HCT116 (cell line): ENCODE data around the gene HCN2. TPM values are rescaled to one million over a fixed set of nuclear protein-coding genes. Genes with fewer than 3 reads are reported as not detected.

Experiments used
- ATAC-seq: fragments of 200-7000 bp; cut with Tn5 transposase; 2 replicates; pipeline ENCODE4 v1.9.1; 2020; ENCODE audit warnings: mild to moderate bottlenecking, moderate library complexity
- BruUV-seq: library from RNA; stranded (reverse); fragments of 400-500 nt; replicated peaks from 2 replicates; lab custom pipeline; 2021; lab: Mats Ljungman, UMichigan
- CTCF ChIA-PET: fragments of 300-600 bp; sonication (Branson Sonifier 250); formaldehyde crosslinking; loops from one replicate; lab custom pipeline; 2021; ENCODE audit warnings: antibody characterized with exemption; lab: Charles Lee
- POLR2A ChIA-PET: fragments of 300-600, 350-600 bp; sonication (Branson Sonifier 250); formaldehyde crosslinking; loops from one replicate; lab custom pipeline; 2021; ENCODE audit warnings: antibody characterized with exemption; lab: Charles Lee
- RAD21 ChIA-PET, 2 experiments: fragments of 300-600 bp; sonication (Branson Sonifier 250); formaldehyde crosslinking; loops; one replicate each; lab custom pipeline; 2023; ENCODE audit warnings: low total read pairs in 2 of 2; ENCODE audit not compliant: uncharacterized antibody in 2 of 2, unreplicated experiment in 2 of 2, low non-redundant PET in 1 of 2; lab: Charles Lee
- DNase-seq: peaks from one replicate; pipeline ENCODE4 v3.0.0-alpha.2; 2010; ENCODE audit warnings: low read depth, low spot score
- H2AFZ ChIP-seq: fragments of 200-600 bp; shearing (Covaris generic), sonication (generic); 2 replicates; pipeline ENCODE4 v1.6.1; 2017; ENCODE audit warnings: low read depth, mixed run types, mixed read lengths, antibody characterized with exemption, low read length; ENCODE audit not compliant: poor library complexity, severe bottlenecking
- H3K27ac ChIP-seq: 2 replicates; pipeline ENCODE4 v1.5.1; 2012; ENCODE audit warnings: low read depth, low read length
- H3K27me3 ChIP-seq: fragments of 200-600 bp; sonication (generic); 2 replicates; pipeline ENCODE4 v1.6.1; 2016; ENCODE audit warnings: mixed run types, low read length, mixed read lengths; ENCODE audit not compliant: insufficient read depth
- H3K36me3 ChIP-seq, 2 experiments: fragments of 200-500 bp in 1 of 2; fragments of 200-600 bp in 1 of 2; sonication (Bioruptor generic) in 1 of 2; sonication (generic) in 1 of 2; 2 replicates each; pipeline versions ENCODE4 v1.5.1 to v1.6.1; 2014 to 2016; ENCODE audit warnings: low read length in 2 of 2, inconsistent platforms in 1 of 2, mixed read lengths in 1 of 2, mixed run types in 1 of 2; ENCODE audit not compliant: insufficient read depth in 2 of 2, control insufficient read depth in 1 of 2
- H3K4me1 ChIP-seq, 2 experiments: fragments of 200-600 bp in 1 of 2; sonication (generic) in 1 of 2; 2 replicates each; pipeline versions ENCODE4 v1.5.1 to v1.6.1; 2012 to 2017; ENCODE audit warnings: low read length in 2 of 2, inconsistent platforms in 1 of 2, mild to moderate bottlenecking in 1 of 2, mixed read lengths in 1 of 2, mixed run types in 1 of 2, moderate library complexity in 1 of 2; ENCODE audit not compliant: insufficient read depth in 2 of 2, control insufficient read depth in 1 of 2
- H3K4me2 ChIP-seq: fragments of 200-600 bp; sonication (generic); 2 replicates; pipeline ENCODE4 v1.6.1; 2017; ENCODE audit warnings: mixed run types, low read length, mixed read lengths
- H3K4me3 ChIP-seq, 2 experiments: fragments of 200-600 bp in 1 of 2; sonication (generic) in 1 of 2; replicated peaks in 1 of 2; 2 replicates each; pipeline ENCODE4 v1.5.1; 2011 to 2016; ENCODE audit warnings: low read length in 2 of 2, control low read depth in 1 of 2, low read depth in 1 of 2, mild to moderate bottlenecking in 1 of 2, mixed read lengths in 1 of 2, mixed run types in 1 of 2
- H3K79me2 ChIP-seq: fragments of 200-600 bp; sonication (generic); 2 replicates; pipeline ENCODE4 v1.6.1; 2017; ENCODE audit warnings: mild to moderate bottlenecking, mixed run types, low read length, moderate library complexity, mixed read lengths; ENCODE audit not compliant: insufficient read depth
- H3K9ac ChIP-seq: fragments of 200-600 bp; sonication (generic); 2 replicates; pipeline ENCODE4 v1.6.1; 2016; ENCODE audit warnings: low read length, mixed read lengths
- H3K9me2 ChIP-seq: fragments of 200-600 bp; sonication (generic), shearing (Covaris generic); 2 replicates; pipeline ENCODE4 v1.6.1; 2017; ENCODE audit warnings: mixed run types, mild to moderate bottlenecking, moderate library complexity; ENCODE audit not compliant: insufficient read depth
- H3K9me3 ChIP-seq, 2 experiments: fragments of 200-500 bp in 1 of 2; fragments of 200-600 bp in 1 of 2; sonication (Bioruptor generic) in 1 of 2; sonication (generic) in 1 of 2; 2 replicates each; pipeline ENCODE4 v1.6.1; 2014 to 2017; ENCODE audit warnings: low read length in 2 of 2, mixed read lengths in 2 of 2, inconsistent platforms in 1 of 2, low read depth in 1 of 2, mild to moderate bottlenecking in 1 of 2, mixed run types in 1 of 2, moderate library complexity in 1 of 2; ENCODE audit not compliant: control insufficient read depth in 1 of 2, insufficient read depth in 1 of 2
- H4K20me1 ChIP-seq: fragments of 200-600 bp; sonication (generic), shearing (Covaris generic); 2 replicates; pipeline ENCODE4 v1.6.1; 2017; ENCODE audit warnings: mixed run types, mild to moderate bottlenecking, moderate library complexity; ENCODE audit not compliant: insufficient read depth
- EGR1 ChIP-seq: IDR thresholded peaks from 2 replicates; pipeline ENCODE4 v1.6.1; 2012; ENCODE audit warnings: low read depth
- POLR2AphosphoS5 ChIP-seq: IDR thresholded peaks from 2 replicates; pipeline ENCODE4 v1.6.1; 2011; ENCODE audit warnings: mild to moderate bottlenecking, low read depth, low read length, moderate library complexity
- intact Hi-C: fragments of 100-400 bp; cut with micrococcal nuclease; formaldehyde crosslinking; loops from 2 replicates; pipeline ENCODE4 v1.10.0; 2022
- total RNA-seq: library from RNA; stranded (reverse); gene quantifications from one replicate; pipeline ENCODE4 v1.2.1, GENCODE V29; 2021; ENCODE audit not compliant: unreplicated experiment
- TF ChIP-seq, protein P1 (sequence below): IDR thresholded peaks from 2 replicates; pipeline ENCODE4 v1.6.1; 2012; ENCODE audit warnings: low read depth
- TF ChIP-seq, protein P2 (sequence below): IDR thresholded peaks from 2 replicates; pipeline ENCODE4 v1.6.1; 2011; ENCODE audit warnings: mild to moderate bottlenecking, low read length, moderate library complexity; ENCODE audit not compliant: insufficient replicate concordance; ENCODE audit errors: extremely low read depth

HCN2 gene
- total RNA-seq, 1 experiment from 2014 or later, result 2.4 TPM

DNA sequence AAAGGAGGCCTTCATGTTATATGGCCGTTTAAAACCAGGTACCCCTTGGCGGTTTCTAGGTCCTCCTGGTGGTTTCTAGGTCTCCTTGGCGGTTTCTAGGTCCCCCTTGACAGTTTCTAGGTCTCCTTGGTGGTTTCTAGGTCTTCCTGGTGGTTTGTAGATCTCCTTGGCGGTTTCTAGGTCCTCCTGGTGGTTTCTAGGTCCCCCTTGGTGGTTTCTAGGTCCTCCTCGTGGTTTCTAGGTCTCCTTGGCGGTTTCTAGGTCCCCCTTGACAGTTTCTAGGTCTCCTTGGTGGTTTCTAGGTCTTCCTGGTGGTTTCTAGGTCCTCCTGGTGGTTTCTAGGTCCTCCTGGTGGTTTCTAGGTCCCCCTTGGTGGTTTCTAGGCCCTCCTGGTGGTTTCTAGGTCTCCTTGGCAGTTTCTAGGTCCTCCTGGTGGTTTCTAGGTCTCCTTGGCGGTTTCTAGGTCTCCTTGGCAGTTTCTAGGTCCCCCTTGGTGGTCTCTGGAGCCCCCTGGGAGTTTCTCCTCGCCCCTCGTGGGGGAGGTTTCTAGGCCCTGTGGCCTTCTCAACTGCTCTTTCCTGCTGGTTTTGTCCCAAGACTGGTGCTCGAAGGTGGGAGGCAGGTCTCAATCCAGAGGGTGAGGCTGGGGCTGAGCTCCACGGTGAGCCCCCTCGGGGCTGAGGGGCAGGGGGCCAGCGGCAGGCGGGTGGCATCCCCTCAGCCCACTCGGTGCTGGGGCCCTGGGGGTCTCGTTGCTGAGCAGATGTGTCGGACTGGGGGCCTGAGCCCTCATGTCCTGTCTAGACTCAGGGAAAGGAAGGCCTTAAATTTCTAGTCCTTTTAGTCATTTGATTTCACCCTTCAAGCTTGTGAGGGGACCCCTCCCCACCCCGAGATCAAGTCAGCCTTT, 8.0 kb downstream of the HCN2 start:
- CTCF ChIA-PET, result no interaction called here
- no peak overlapping the region for H3K27ac ChIP-seq
- H3K9ac ChIP-seq, result no peak overlapping the region
- H3K4me1 ChIP-seq, result no peaks in the 10 kb centered on the region
- ATAC-seq, result no peak
- TF ChIP-seq POLR2AphosphoS5 (peak; percentile 73), EGR1 (no peak)
- TF ChIP-seq, protein P1, sequence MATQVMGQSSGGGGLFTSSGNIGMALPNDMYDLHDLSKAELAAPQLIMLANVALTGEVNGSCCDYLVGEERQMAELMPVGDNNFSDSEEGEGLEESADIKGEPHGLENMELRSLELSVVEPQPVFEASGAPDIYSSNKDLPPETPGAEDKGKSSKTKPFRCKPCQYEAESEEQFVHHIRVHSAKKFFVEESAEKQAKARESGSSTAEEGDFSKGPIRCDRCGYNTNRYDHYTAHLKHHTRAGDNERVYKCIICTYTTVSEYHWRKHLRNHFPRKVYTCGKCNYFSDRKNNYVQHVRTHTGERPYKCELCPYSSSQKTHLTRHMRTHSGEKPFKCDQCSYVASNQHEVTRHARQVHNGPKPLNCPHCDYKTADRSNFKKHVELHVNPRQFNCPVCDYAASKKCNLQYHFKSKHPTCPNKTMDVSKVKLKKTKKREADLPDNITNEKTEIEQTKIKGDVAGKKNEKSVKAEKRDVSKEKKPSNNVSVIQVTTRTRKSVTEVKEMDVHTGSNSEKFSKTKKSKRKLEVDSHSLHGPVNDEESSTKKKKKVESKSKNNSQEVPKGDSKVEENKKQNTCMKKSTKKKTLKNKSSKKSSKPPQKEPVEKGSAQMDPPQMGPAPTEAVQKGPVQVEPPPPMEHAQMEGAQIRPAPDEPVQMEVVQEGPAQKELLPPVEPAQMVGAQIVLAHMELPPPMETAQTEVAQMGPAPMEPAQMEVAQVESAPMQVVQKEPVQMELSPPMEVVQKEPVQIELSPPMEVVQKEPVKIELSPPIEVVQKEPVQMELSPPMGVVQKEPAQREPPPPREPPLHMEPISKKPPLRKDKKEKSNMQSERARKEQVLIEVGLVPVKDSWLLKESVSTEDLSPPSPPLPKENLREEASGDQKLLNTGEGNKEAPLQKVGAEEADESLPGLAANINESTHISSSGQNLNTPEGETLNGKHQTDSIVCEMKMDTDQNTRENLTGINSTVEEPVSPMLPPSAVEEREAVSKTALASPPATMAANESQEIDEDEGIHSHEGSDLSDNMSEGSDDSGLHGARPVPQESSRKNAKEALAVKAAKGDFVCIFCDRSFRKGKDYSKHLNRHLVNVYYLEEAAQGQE, result no peak
- TF ChIP-seq, protein P2, sequence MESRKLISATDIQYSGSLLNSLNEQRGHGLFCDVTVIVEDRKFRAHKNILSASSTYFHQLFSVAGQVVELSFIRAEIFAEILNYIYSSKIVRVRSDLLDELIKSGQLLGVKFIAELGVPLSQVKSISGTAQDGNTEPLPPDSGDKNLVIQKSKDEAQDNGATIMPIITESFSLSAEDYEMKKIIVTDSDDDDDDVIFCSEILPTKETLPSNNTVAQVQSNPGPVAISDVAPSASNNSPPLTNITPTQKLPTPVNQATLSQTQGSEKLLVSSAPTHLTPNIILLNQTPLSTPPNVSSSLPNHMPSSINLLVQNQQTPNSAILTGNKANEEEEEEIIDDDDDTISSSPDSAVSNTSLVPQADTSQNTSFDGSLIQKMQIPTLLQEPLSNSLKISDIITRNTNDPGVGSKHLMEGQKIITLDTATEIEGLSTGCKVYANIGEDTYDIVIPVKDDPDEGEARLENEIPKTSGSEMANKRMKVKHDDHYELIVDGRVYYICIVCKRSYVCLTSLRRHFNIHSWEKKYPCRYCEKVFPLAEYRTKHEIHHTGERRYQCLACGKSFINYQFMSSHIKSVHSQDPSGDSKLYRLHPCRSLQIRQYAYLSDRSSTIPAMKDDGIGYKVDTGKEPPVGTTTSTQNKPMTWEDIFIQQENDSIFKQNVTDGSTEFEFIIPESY, result peak; percentile 9
- H3K9me2 ChIP-seq, result no peaks in the 10 kb centered on the region
- H3K79me2 ChIP-seq, result no peaks in the 10 kb centered on the region
- no TSS peak for BruUV-seq
- no peaks in the 10 kb centered on the region for H3K36me3 ChIP-seq
- H3K27me3 ChIP-seq, result no peaks in the 10 kb centered on the region
- H3K4me3 ChIP-seq, result no peak overlapping the region
- no peak overlapping the region for H3K4me2 ChIP-seq
- no peak overlapping the region for H2AFZ ChIP-seq
- RAD21 ChIA-PET, result no interaction called here
- H3K9me3 ChIP-seq, result peaks cover 0 to 10% of the 10 kb centered on the region in 2 experiments; a peak in 1 of 4 replicates
- intact Hi-C loops, result no loop called here
- DNase-seq, result peak; percentile 31
- POLR2A ChIA-PET, result no interaction called here
- H4K20me1 ChIP-seq, result no peaks in the 10 kb centered on the region
